ENCODE data around the gene WTIP.

DNA sequence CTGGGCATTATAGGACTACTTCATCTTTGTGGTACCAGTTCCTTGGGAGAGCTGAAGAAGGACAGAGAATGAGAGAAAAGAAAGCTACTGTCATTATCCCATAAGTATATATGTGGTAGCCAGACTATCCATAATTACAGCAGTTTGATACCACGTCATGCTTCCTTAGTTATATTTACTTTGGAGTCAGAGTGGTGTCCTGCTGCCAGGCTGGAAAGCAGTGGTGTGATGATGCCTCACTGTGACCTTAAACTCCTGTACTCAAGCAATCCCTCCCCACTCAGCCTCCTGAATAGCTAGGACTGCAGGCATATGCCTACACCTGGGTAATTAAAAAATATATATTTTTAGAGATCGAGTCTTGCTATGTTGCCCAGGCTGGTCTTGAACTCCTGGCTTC, 57.8 kb downstream of the WTIP start:
- TF ChIP-seq, protein P1, sequence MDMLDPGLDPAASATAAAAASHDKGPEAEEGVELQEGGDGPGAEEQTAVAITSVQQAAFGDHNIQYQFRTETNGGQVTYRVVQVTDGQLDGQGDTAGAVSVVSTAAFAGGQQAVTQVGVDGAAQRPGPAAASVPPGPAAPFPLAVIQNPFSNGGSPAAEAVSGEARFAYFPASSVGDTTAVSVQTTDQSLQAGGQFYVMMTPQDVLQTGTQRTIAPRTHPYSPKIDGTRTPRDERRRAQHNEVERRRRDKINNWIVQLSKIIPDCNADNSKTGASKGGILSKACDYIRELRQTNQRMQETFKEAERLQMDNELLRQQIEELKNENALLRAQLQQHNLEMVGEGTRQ (IDR thresholded peaks at IDR 0.05; ENCODE audit: low read depth, low read length), result no peak
- TF ChIP-seq, protein P2, sequence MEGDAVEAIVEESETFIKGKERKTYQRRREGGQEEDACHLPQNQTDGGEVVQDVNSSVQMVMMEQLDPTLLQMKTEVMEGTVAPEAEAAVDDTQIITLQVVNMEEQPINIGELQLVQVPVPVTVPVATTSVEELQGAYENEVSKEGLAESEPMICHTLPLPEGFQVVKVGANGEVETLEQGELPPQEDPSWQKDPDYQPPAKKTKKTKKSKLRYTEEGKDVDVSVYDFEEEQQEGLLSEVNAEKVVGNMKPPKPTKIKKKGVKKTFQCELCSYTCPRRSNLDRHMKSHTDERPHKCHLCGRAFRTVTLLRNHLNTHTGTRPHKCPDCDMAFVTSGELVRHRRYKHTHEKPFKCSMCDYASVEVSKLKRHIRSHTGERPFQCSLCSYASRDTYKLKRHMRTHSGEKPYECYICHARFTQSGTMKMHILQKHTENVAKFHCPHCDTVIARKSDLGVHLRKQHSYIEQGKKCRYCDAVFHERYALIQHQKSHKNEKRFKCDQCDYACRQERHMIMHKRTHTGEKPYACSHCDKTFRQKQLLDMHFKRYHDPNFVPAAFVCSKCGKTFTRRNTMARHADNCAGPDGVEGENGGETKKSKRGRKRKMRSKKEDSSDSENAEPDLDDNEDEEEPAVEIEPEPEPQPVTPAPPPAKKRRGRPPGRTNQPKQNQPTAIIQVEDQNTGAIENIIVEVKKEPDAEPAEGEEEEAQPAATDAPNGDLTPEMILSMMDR (conservative IDR thresholded peaks at IDR 0.05; ENCODE audit: low read depth, low read length), result no peak
- TF ChIP-seq SMC3 (IDR thresholded peaks at IDR 0.05; ENCODE audit: low read depth, low read length), result no peak
- TF ChIP-seq NFE2L2 (IDR thresholded peaks at IDR 0.05; ENCODE audit: low read depth, low read length), result no peak
